Lower leg skin (tissue), 3 donors: Measurements from ENCODE around the gene TIAM2.

ENCODE experiments used
- POLR2A ChIP-seq, 2 donors: fragments of 450-650 bp; IDR thresholded peaks; one replicate each; pipeline ENCODE4 v1.6.1; 2016 to 2017; ENCODE audit warnings: antibody characterized with exemption in 2 of 2, mild to moderate bottlenecking in 1 of 2, moderate library complexity in 1 of 2
- TF ChIP-seq, protein P1 (sequence below), 3 donors: fragments of 450-650 bp; IDR thresholded peaks; one replicate each; pipeline ENCODE4 v1.5.1; 2016; ENCODE audit warnings: antibody characterized with exemption in 3 of 3, mild to moderate bottlenecking in 3 of 3, moderate library complexity in 2 of 3

DNA sequence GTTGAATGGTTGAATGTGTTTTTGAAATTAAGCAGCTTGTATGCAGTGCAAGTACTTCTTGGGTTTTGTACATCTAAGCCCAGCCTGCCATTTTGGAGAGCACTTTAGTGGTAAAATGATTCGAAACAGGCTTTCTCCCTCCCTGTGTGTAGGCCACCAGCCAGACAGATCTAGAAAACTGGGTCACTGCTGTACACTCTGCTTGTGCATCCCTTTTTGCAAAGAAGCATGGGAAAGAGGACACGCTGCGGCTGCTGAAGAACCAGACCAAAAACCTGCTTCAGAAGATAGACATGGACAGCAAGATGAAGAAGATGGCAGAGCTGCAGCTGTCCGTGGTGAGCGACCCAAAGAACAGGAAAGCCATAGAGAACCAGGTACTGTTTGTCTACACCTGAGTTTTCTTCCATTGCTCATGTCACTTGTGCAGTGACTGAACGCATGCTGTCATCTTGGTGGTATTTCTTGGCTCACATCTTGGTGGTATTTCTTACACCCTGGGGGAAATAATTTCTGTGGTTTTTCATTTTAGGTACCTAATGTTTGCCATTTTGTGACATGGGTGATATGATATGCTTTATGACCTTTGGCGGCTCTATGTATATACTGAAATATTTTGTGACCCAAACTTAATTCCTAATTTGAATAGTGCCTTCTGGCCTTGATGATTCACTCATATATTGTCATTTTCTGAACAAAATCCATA lies 153.0 kb downstream of the TIAM2 start:
- TF ChIP-seq, protein P1, sequence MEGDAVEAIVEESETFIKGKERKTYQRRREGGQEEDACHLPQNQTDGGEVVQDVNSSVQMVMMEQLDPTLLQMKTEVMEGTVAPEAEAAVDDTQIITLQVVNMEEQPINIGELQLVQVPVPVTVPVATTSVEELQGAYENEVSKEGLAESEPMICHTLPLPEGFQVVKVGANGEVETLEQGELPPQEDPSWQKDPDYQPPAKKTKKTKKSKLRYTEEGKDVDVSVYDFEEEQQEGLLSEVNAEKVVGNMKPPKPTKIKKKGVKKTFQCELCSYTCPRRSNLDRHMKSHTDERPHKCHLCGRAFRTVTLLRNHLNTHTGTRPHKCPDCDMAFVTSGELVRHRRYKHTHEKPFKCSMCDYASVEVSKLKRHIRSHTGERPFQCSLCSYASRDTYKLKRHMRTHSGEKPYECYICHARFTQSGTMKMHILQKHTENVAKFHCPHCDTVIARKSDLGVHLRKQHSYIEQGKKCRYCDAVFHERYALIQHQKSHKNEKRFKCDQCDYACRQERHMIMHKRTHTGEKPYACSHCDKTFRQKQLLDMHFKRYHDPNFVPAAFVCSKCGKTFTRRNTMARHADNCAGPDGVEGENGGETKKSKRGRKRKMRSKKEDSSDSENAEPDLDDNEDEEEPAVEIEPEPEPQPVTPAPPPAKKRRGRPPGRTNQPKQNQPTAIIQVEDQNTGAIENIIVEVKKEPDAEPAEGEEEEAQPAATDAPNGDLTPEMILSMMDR (IDR thresholded peaks at IDR 0.05), result no peak
- TF ChIP-seq POLR2A (IDR thresholded peaks at IDR 0.05), result no peak
